Melanocyte of skin (primary cell): ENCODE results near the gene LSP1. TPM values are rescaled to one million over a fixed set of nuclear protein-coding genes. Genes with fewer than 3 reads are reported as not detected.

Source experiments
- small RNA-seq, 2 donors: library from RNA; depleted of rRNA; stranded (forward); fragments of <200 nt; gene quantifications; one replicate each; pipeline ENCODE3, GENCODE V24; 2012
- total RNA-seq, 2 donors: library from RNA; depleted of rRNA; stranded (reverse); fragments of >200 nt; gene quantifications; 2 replicates each; pipeline ENCODE4 v1.2.3, GENCODE V29; 2012

LSP1 gene, protein sequence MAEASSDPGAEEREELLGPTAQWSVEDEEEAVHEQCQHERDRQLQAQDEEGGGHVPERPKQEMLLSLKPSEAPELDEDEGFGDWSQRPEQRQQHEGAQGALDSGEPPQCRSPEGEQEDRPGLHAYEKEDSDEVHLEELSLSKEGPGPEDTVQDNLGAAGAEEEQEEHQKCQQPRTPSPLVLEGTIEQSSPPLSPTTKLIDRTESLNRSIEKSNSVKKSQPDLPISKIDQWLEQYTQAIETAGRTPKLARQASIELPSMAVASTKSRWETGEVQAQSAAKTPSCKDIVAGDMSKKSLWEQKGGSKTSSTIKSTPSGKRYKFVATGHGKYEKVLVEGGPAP
- total RNA-seq: not detected

DNA sequence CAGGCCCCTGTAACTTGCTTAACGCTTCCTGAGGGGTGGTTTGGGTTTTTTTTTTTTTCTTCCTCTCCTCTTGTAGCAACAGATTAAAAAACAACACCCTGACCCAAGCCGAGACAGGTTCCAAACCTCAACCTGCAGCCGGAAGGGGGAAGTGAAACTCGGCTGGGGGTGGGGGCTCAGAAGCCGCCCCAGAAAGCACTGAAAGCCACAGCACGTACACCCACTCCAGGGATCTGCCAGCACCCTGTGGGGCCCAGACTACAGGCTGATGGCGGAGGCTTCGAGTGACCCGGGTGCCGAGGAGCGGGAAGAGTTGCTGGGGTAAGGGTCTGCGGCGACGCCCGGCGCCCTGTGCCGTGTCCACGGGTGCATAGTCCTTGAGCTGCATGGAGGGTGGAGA lies at the start of gene LSP1:
LSP1 (plus strand) TSS at position 208 of the 400 bp plus-strand sequence; CDS start at position 269, 61 bp downstream.

DNA sequence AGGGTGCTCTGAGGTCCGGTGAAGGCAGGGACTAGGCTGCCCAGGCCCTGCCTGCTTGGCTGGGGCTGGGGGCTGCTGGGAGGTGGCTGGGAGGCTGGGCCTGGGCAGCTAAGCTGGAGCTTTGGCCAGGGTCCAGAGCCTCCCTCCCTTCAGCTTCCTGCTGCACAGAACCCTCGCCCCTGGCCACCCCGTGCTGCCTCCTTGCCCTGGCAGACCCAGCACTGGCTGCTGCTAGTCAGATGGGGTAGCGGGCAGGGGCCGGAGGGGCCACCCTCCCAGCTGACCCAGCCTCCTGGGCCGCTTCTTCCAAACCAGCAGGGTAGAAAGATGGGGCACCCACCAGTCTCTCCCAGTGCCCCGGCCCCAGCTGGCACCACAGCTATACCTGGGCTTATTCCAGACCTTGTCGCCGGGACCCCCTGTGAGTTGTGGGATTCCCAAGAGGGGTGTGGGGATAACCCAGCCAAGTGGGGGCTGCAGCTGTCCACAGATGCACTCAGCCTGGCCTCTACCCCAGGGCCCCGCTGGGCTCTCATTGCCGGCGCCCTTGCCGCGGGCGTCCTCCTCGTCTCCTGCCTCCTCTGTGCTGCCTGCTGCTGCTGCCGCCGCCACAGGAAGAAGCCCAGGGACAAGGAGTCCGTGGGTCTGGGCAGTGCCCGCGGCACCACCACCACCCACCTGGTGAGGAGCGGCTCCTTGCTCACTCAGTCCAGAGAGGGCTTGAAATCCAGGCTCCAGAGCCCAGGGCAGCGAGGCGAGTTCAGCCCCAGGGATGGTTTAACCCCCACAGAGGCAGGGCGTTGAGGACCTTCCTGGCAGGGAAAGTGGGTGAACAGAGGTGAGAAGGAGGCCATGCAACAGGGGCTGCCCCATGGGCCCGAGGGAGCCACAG lies 17.9 kb upstream of the LSP1 start, which contains the start of gene SYT8:
SYT8 (plus strand) TSS at position 212 of the 892 bp plus-strand sequence; CDS start at position 328, 116 bp downstream.

DNA sequence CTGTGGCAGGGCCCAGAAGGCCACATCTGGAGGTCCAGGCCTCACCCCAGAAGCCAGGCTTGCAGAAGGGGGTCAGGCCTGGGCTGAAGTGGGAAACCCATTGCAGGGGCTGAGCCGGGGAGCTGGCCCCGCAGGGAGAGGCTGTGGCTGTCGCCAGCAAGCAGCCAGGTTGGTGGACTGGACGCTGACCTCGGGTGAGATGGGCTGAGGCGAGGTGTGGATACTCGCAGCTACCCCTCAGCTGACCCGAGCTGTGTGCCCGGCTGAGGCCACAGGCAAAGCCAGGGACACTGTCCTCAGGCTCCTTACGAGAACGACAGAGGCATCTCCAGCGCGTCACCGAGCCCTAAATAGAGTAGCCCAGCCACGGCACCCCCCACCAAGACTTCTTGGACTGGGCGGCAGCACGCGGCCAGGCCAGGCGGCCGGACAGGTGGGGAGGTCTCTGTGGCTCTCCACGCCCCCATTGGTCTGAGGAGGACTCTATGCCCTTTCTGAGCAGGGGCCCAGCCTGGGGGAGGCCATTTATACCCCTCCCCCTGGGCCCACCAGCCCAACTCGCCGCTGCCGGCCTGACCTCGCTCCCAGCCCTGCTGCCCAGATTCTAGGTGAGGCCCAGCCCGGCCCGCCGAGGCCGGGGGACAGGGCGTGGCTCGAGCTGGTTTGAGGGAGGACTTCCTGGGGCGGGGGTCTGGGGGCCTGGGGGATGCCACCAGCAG lies 14.3 kb upstream of the LSP1 start, which contains the start of gene TNNI2:
TNNI2 (plus strand) TSS at position 556 of the 719 bp plus-strand sequence. CDS start 716 bp downstream, outside the sequence.

DNA sequence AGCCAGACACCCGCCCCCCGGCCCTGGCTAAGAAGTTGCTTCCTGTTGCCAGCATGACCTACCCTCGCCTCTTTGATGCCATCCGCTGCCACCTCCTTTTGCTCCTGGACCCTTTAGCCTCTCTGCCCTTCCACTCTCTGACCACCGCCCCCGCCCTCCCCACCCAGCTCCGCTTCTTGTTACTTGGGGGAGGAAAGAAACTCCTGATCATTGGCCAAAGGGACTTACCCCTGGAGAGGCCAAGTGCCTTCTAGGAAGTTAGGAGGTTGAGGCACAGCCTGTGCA lies 38.9 kb downstream of the LSP1 start, which contains the start of gene PRR33:
PRR33 (minus strand) TSS at position 65 of the 285 bp plus-strand sequence. CDS start 1,311 bp downstream, outside the sequence.

DNA sequence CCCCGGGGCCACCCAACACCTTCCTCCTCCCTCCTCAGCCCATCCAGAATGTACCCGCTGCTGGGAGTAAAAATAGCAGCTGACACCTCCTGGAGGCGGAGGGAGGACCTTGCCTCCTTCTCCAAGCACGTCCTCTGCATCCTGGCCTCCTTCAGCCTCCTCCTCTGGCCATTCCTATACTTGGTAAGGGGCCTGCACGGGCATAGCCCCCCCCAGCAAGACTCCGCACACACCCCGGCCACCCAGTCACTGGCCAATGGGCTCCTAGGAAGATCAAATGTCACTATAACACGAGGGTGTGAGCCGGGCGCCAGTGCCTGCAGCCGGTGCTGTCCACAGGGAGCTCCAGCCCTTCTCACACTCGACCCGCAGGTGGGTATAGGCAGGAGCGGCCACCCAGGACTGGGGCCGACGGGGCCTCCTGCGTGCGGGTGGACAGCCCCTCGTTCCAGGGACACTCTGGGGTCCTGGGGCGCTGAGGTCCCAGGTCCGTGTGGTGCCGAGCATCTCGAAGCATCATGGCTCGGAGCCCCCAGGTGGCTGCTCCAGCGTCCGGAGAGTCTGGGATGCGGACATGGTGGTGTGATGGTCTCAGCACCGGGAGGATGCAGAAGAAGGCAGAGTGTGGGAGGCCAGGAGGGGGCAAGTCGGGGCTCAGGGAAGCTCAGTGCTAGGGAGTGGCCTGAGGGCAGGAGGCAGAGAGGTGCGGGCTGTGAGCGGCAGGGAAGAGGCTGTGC lies 66.7 kb downstream of the LSP1 start, which contains the start of gene TNNT3:
TNNT3 (plus strand) TSS at position 313 of the 737 bp plus-strand sequence. CDS start 3,172 bp downstream, outside the sequence.

Small RNA genes within 50 kb of the gene (small RNA-seq; reads per million reads assigned to genes)
- gene AC051649.1 (0 reads per million in 2 donors), gene MIR4298 (0 reads per million in 2 donors)

Other genes starting within 250 kb of the LSP1 start
- not detected for gene KRTAP5-3, start 244.6 kb upstream of the LSP1 start, total RNA-seq
- not detected for gene KRTAP5-4, start 230.9 kb upstream of the LSP1 start, total RNA-seq
- gene KRTAP5-5, start 223.3 kb upstream of the LSP1 start, total RNA-seq: not detected
- gene KRTAP5-6, start 155.9 kb upstream of the LSP1 start, total RNA-seq: not detected
- under 1 TPM; 0.33 to 0.69 TPM for gene IFITM10, start 102.5 kb upstream of the LSP1 start, total RNA-seq
- gene CTSD, start 89.2 kb upstream of the LSP1 start, total RNA-seq: 100 to 1,000 TPM; 285 to 356 TPM
- under 1 TPM in 1 of 2 donors, not detected in 1; under 0.01 TPM for gene SYT8, start 18.1 kb upstream of the LSP1 start, total RNA-seq
- not detected for gene TNNI2, start 14.1 kb upstream of the LSP1 start, total RNA-seq
- gene PRR33, start 38.8 kb downstream of the LSP1 start, total RNA-seq: not detected
- gene TNNT3, start 66.6 kb downstream of the LSP1 start, total RNA-seq: not detected
- gene MRPL23, start 94.2 kb downstream of the LSP1 start, total RNA-seq: 100 to 1,000 TPM; 165 to 167 TPM
- gene H19, start 144.8 kb downstream of the LSP1 start, total RNA-seq: under 1 TPM; 0.33 to 0.34 TPM